Measurements from ENCODE around the gene RAD51B. TPM values are rescaled to one million over a fixed set of nuclear protein-coding genes. Genes with fewer than 3 reads are reported as not detected.

The RAD51B gene
- total RNA-seq, 1 experiment from 2014 or later: 20.0 TPM

- BruUV-seq (replicated peaks): no TSS peak
- CTCF ChIA-PET: no interaction called here
- H3K4me1 ChIP-seq (ENCODE audit: control insufficient read depth in 1 of 2, insufficient read depth in 2 of 2, low read length in 2 of 2): peaks cover 53 to 56% of the 10 kb centered on the region in 2 experiments
- no peak for TF ChIP-seq EZH2 (IDR thresholded peaks at IDR 0.05)
- no peak for TF ChIP-seq ATF3 (IDR thresholded peaks at IDR 0.05)
- no peak for TF ChIP-seq MAX (IDR thresholded peaks at IDR 0.05)
- no peak for TF ChIP-seq ZNF274 (IDR thresholded peaks at IDR 0.05; ENCODE audit: low read depth, low read length)
- TF ChIP-seq POLR2A (IDR thresholded peaks at IDR 0.05; ENCODE audit: borderline replicate concordance, extremely low read depth, insufficient read depth, insufficient read length): no peak
- no peak for TF ChIP-seq CEBPB (IDR thresholded peaks at IDR 0.05; ENCODE audit: low read depth)
- TF ChIP-seq SP1 (IDR thresholded peaks at IDR 0.05; ENCODE audit: low read depth): no peak
- no peak for TF ChIP-seq POLR2AphosphoS5 (IDR thresholded peaks at IDR 0.05; ENCODE audit: low read depth, low read length)
- TF ChIP-seq YY1 (IDR thresholded peaks at IDR 0.05; ENCODE audit: extremely low read depth, insufficient replicate concordance, low read depth, low read length): no peak
- TF ChIP-seq EZH2phosphoT487 (IDR thresholded peaks at IDR 0.05; ENCODE audit: borderline replicate concordance): no peak
- ATAC-seq: no peak
- DNase-seq (ENCODE audit: low read depth, low spot score): no peak
- H3K4me2 ChIP-seq (ENCODE audit: low read length): peak overlapping the region; percentile 61; the same call in 1 of the 2 replicates
- RAD21 ChIA-PET (ENCODE audit: low non-redundant PET in 1 of 2, low total read pairs in 2 of 2, uncharacterized antibody in 2 of 2, unreplicated experiment in 2 of 2): no interaction called here
- H3K9me3 ChIP-seq (ENCODE audit: control insufficient read depth in 1 of 2, insufficient read depth in 1 of 2, low read depth in 1 of 2, low read length in 2 of 2): no peaks in the 10 kb centered on the region
- H3K27ac ChIP-seq (ENCODE audit: low read depth, low read length): peak overlapping the region; percentile 91
- H3K9me2 ChIP-seq (ENCODE audit: insufficient read depth): no peaks in the 10 kb centered on the region
- H3K9ac ChIP-seq (ENCODE audit: low read length): no peak overlapping the region
- H3K27me3 ChIP-seq (ENCODE audit: insufficient read depth, low read length): no peaks in the 10 kb centered on the region
- H3K4me3 ChIP-seq (replicated peaks in 1 of 2; ENCODE audit: low read depth in 1 of 2, low read length in 2 of 2): no peak overlapping the region
- H4K20me1 ChIP-seq (ENCODE audit: insufficient read depth): no peaks in the 10 kb centered on the region
- intact Hi-C loops (cut with micrococcal nuclease): no loop called here
- no peak overlapping the region for H2AFZ ChIP-seq (ENCODE audit: low read depth, low read length, poor library complexity, severe bottlenecking)
- no peaks in the 10 kb centered on the region for H3K79me2 ChIP-seq (ENCODE audit: insufficient read depth, low read length)
- POLR2A ChIA-PET: no interaction called here
- H3K36me3 ChIP-seq (ENCODE audit: control insufficient read depth in 1 of 2, insufficient read depth in 2 of 2, low read length in 2 of 2): no peaks in the 10 kb centered on the region
These were observed 658.0 kb downstream of the RAD51B start for GRCh38 chr14:68477461-68478085.

Measured in HCT116 (cell line).